GM12875 (cell line): ENCODE results near the gene LHPP.

Experiments used
- H3K4me3 ChIP-seq: one replicate; pipeline ENCODE4 v1.5.1; 2011; ENCODE audit warnings: low read depth, low read length, control low read depth
- CTCF ChIP-seq: IDR thresholded peaks from 2 replicates; pipeline ENCODE4 v1.5.1; 2011; ENCODE audit warnings: low read depth, mild to moderate bottlenecking, control low read depth, inconsistent platforms, low read length, moderate library complexity, borderline replicate concordance; ENCODE audit not compliant: insufficient read depth

Gene LHPP

GRCh38 chr10:124605001-124605370, 143.4 kb downstream of the LHPP start:
- H3K4me3 ChIP-seq = no peak overlapping the region
- no peak for TF ChIP-seq CTCF

GRCh38 chr10:124605481-124605855, 143.8 kb downstream of the LHPP start:
- H3K4me3 ChIP-seq = no peak overlapping the region
- no peak for TF ChIP-seq CTCF

- H3K4me3 ChIP-seq = no peak overlapping the region
- no peak for TF ChIP-seq CTCF
Measured at GRCh38 chr10:124605856-124606812, 144.5 kb downstream of the LHPP start.

GRCh38 chr10:124606822-124607221, 145.2 kb downstream of the LHPP start:
- no peak overlapping the region for H3K4me3 ChIP-seq

GRCh38 chr10:124607693-124608092, 146.1 kb downstream of the LHPP start:
- no peak overlapping the region for H3K4me3 ChIP-seq

More at GRCh38 chr10:124606822-124607221, 145.2 kb downstream of the LHPP start:
- TF ChIP-seq CTCF = no peak

GRCh38 chr10:124608093-124608721, 146.6 kb downstream of the LHPP start:
- H3K4me3 ChIP-seq = no peak overlapping the region
- TF ChIP-seq CTCF = no peak

More at GRCh38 chr10:124607693-124608092, 146.1 kb downstream of the LHPP start:
- no peak for TF ChIP-seq CTCF
